A204.1 (cell line): Measurements from ENCODE around the gene KPNA6.

Experiments
- FAIRE-seq: peaks from 2 replicates; lab custom pipeline; 2012; peaks lifted over from hg19 to GRCh38; lab: Jason Lieb, UNC

KPNA6 gene

GRCh38 chr1:32220746-32221580 is 113.1 kb downstream of the KPNA6 start:
- no peak for FAIRE-seq

DNA sequence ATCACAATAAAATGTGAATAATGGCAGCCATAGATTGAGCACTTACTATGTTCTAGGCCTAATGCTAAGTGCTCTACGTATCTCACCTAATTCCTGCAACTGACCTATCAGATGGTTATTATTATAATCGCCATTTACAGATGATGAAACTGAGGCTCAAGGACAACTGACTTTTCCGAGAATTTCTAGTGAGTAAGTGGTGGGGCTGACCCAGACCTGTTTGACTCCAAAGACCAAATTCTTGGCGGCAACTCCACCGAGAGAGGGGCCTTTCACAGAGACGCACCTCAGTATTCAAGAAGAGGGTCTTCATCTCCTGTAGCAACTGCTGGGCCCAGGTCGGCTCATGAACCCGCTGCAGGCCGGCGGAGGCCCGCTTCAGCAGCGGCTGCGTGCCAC is 113.7 kb downstream of the KPNA6 start:
- FAIRE-seq, result no peak

DNA sequence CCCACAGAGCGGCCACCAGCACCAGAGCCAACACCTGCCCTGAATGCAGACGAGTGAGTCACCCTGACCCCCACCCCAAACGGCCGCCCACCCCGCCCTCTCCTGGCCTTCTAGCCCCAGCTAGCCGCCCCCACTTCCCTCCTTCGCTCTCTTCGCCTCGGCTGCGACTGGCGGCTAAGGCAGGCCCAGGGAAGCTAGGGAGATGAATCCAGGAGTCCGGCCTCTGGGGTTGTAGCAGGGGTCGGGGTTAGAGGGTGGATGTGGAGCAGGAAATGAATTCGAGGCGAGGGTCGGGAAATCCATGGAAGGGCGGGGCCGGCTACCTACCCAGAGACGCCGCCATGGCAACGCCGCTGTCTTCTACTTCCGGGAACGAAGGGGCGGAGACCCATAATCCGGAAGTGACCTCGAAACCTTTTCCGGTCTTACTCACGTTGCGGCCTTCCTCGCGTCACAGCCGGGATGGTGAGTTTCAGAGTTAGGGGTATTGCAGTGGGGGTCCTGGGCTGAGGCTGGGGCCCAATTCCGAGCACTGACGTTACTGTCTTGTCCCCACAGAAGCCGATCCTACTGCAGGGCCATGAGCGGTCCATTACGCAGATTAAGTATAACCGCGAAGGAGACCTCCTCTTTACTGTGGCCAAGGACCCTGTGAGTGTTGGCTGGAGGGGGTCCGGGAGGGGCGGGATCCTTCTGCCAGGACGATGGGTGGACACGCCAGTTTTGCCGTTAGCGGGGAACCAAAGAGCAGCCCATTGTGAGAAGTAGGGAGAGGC is 114.3 kb downstream of the KPNA6 start, which contains the start of the genes EIF3I and TMEM234:
EIF3I (plus strand) TSS at position 428 of the 776 bp plus-strand sequence; CDS start at position 463, 35 bp downstream.
TMEM234 (minus strand) TSS at position 374 of the 776 bp plus-strand sequence; CDS start at position 343, 31 bp downstream.
- peak; percentile 44 for FAIRE-seq

DNA sequence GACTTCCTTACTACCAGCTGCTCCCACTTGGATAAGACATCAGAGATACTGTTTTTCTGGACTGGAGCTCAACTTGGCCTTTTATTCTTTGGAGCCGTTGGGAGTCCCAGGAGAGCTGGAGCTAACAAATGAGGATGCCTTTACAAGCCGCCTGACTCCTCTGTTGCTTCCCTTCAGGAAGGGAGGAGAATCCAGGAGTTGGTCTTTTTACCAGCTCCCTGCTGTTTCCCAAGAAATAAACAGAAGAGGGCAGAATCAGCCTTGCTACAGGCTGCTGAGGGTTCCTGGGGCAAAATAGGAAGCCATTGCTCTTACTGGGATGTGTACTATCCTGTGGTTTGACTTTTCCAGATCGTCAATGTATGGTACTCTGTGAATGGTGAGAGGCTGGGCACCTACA is 115.8 kb downstream of the KPNA6 start:
- no peak for FAIRE-seq

DNA sequence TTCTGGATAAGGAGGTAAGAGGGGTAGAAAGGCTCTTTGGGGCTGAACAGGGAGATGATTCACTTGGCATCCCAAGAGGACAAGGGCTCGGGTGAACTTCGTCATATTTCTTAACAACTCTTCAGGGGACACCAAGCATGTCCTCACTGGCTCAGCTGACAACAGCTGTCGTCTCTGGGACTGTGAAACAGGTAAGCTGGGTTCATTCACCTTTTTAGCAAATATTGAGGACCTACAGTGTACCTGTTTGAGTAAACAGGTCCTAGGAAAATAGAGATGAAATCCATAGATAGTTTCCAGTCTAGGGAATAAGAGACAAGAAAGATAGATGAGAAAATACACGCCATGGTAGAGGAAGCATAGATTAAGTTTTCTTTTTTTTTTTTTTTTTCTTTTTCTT is 116.4 kb downstream of the KPNA6 start:
- FAIRE-seq, result no peak
